HG03139 (cell line): Measurements from ENCODE around the gene NFASC.

Source experiments
- ATAC-seq: cut with Tn5 transposase; IDR thresholded peaks from one replicate; pipeline ENCODE4 v1.9.1; 2021; ENCODE audit not compliant: unreplicated experiment

The NFASC gene

GRCh38 chr1:204870160-204870912, at the start of gene NFASC:
TSS of gene NFASC (plus strand) at chr1:204870862. CDS start at chr1:204944316, 73,454 bp downstream.
- ATAC-seq, result no peak

DNA sequence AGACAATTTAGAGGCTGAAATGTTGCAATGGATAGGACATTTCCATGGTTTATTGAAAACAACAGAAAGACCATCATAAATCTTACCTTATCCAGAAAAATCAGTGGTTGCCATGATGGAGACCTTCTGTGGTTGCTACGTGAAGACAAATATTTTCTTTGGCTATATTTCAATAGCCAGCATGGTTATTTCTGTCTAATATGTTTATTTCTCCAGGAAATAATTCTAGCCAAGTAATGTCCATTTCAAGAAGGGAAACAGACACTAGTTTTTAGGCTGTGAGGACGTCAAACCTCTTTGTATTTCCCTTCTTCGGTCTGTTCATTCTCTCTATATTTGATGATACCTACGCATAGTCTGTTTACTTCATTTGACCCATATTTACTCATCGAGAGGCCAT, 49.2 kb upstream of the NFASC start:
- ATAC-seq, result no peak

DNA sequence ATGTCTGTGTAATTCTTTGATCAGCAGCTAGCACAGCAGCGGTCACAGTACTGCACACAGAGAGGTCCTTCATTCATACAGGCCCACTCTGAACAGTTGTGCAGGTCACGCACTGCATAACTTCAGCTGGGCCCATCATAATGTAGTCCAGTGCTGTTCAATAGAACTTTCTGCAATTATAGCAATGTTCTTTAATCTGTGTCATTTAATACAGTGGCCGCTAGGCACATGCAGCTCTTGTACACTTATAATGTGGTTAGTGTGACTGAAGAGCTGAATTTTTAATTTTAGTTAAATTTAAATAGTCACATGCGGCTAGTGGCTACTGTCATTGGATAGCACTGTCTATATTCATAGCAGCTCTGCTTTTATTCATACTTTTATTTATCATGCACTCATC, 48.7 kb upstream of the NFASC start:
- ATAC-seq, result no peak

DNA sequence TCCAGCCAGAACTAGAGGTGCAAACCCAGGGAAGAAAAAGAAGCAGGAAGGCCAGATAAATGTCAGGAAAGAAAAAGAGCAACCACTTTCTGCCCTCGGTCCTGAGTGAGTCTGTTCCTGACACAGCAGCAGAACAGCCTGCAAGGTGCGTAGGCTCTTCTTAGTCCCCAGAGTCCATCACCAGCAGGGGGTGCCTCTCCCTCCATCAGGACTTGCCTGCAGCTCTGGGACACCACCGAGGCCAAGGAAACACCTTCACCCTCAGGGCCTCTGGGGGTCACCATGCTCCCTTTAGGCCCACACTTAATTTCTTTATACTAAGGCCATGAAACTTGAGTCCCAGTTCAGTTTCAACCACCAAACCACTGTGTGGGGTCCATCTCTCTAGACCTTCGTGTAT, 43.7 kb upstream of the NFASC start:
- ATAC-seq, result no peak

- no peak for ATAC-seq
These were observed 42.3 kb upstream of the NFASC start for GRCh38 chr1:204828352-204828850.

GRCh38 chr1:204829133-204829825, 41.4 kb upstream of the NFASC start:
- ATAC-seq, result no peak

- ATAC-seq, result no peak
These were observed 39.9 kb upstream of the NFASC start for GRCh38 chr1:204830747-204831146.

DNA sequence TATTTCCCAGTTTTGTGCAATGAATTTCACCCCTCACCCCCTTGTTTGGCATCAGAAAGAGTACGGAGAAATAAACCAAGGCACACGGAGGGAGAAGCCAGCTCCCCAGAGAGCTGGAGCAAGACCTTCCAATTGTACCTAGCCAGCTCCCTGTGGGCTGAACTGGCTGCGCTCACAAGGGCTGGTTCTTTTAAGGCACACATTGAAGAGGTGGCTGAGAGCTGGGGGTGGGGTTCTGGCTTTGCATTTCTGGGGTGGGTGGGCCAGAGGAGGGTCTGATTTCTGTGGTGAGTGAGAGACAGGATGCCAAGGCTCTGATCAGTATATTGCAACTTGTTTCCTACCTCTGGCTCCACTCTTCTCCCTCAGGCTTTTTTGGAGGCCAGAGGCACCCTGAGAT, 39.5 kb upstream of the NFASC start:
- no peak for ATAC-seq

DNA sequence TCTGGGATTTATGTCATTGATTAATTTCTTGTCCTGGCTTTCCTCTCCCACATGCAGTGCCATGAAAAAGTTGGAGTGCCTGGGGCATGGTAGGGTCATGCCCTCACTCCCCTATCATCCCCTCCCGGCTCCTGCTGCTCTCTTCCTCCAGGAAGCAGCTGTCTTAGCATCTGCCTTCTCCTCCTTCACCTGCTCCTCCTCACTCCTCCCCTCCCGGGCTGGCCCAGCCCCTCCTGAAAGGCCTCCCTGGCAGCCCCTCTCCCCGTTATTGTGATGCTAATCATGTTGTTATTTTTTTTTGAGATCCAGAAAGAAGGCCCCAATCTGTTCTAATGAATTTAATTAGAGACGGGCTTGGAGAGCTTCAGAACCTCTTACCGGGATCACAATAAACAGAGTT, 36.3 kb upstream of the NFASC start:
- no peak for ATAC-seq

GRCh38 chr1:204834752-204835151, 35.9 kb upstream of the NFASC start:
- no peak for ATAC-seq

- ATAC-seq, result no peak
These were observed 34.9 kb upstream of the NFASC start for GRCh38 chr1:204835737-204836136.

DNA sequence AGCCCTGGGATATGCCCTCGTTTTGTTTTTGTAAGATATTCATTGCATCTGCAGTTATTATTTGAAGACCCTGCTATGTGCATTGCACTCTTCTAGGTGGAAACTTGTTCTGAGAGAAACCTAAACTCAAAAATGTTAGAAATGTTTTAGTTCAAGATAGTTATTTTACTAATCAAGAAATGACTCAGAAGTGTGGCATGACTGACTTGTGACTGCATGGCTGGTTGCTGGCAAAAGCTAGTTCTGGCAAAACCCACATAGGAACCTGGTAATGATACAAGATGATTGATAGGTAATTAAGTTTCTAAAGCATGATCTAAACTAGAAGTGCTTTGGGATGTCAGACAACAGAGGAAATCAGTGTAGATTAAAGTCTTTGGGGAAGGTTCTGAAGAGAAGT, 33.8 kb upstream of the NFASC start:
- no peak for ATAC-seq

DNA sequence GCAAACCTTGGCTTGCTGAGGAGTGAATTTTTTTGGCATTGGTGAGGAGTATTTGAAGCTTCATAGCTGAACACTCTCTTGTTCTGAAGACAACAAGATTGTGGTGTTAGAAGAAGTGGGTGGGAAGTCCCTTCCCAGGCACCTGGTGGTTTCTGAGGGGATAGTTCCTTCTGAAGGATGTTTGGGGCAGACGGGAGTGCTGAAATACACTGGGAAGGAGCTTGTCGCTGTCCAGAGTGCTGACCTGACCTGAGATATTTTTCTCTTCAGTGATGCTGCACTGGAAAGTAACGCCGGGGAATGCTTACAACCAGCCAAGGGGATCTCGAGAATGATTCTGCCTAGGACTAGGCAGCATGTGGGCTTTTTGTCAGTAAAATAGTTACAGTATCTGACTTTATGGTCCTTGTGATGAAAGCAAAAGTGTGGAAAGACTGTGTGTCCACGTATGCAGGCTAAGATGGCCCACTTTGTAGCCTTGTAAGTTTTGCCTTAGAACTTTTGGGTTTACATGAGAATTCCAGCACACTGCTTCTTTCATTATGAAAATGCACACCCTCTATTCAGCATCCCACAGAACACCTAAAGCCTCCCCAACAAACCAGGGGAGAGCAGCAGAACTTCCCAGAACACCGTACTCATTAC, 33.1 kb upstream of the NFASC start:
- ATAC-seq, result no peak

GRCh38 chr1:204841316-204841715, 29.3 kb upstream of the NFASC start:
- no peak for ATAC-seq

GRCh38 chr1:204841798-204842197, 28.9 kb upstream of the NFASC start:
- no peak for ATAC-seq

DNA sequence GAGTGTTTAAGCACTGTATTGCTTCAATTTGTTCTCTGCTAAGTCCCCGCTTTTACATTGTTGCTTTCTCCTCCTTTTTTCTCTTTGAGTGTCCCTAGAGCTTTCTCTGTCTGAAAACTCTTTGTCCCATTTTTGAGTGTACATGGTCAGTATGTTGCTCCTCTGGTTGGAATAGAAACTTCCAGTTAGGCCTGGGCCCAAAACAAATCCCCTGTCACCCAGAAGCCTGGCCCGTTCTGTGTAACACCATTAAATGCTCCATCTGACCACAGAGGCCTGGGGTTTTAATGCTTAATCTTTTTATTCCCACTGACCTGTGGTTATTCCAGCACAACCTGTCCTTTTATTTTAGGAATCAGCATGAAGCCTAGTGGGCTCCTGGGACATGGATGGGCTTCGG, 28.3 kb upstream of the NFASC start:
- ATAC-seq, result no peak

GRCh38 chr1:204842892-204843291, 27.8 kb upstream of the NFASC start:
- ATAC-seq, result no peak

DNA sequence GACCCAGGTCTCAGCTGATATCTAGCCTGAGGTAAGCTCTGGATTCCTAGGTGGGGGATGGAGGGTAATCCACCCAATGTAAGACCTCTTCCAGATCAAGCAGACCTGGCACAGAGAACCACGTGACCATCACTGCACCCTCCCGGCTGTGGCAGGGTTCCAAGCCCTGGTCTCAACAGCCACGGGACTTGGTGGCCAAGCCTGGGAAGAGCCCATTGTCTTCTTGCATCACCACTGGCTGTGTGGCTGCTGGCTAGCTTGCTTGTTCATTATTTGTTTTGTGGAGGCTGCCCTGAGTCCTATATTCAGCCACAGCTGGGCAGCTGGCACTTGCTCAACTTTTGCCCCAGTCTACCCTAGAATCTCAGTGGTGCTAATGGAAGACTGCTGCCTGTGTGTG, 24.1 kb upstream of the NFASC start:
- ATAC-seq, result no peak

DNA sequence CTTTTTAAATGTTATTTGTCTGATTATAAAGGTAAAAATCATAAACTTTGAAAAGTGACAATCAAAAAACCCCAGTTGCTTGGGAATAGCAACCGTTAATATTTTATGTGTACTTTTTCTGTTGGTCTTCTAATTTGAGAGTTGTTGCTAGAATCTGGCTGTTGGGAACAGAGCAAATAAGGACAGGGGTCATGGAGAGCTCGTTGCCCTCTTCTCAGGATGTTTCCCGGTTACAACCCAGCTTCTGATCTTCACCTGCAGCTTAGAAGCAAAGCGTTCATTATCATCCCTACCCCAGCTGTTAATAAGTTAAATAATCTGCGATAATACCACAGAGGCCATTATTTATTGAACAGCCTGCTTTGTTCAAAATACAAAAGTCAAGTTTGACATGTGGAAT, 22.1 kb upstream of the NFASC start:
- no peak for ATAC-seq

DNA sequence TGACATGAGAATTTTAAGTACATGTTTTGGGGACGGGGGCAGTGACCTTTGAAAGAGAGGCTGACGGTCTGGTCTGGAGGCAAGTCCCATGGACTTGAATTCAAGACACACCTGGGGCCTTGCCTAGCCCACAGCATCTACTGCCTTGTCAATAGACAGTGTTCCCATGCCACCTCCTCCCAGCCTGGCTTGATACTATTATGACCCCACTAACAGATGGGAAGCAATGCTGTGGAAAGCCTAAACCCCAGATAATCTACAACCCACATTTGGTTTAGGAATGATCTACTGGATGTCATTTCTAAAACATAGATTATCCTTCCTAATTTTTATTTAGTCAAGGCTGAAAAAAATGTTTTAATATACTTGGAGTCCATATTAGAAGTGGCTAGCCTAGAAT, 17.8 kb upstream of the NFASC start:
- no peak for ATAC-seq

DNA sequence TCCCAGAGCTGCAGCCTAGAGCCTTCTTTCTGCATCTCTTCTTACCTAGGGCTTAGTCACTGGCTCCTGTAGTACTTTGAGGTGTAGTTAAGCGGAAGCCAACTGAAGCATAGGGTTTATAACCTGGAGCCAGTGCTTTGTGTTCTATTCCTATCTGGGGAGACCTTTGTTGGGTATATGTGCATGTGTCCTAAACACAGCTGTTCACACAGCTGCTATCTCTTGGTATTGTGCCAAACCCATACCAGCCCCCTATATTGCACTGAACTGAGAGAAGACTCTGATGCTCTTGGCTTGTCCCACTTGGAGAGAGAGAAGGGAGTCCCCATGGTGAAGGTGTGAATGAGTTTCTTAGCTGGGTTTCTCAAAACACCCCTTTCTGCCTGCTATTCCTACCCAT, 17.2 kb upstream of the NFASC start:
- ATAC-seq, result no peak

- ATAC-seq, result no peak
These were observed 16.4 kb upstream of the NFASC start for GRCh38 chr1:204854286-204854685.
